GM19372 (cell line): ENCODE measurements around the gene MAST4.

Experiments used
- ATAC-seq: cut with Tn5 transposase; IDR thresholded peaks from one replicate; pipeline ENCODE4 v1.9.1; 2021; ENCODE audit warnings: mild to moderate bottlenecking, low read depth, moderate library complexity; ENCODE audit not compliant: unreplicated experiment

Gene MAST4

GRCh38 chr5:67140413-67140812 is 544.2 kb downstream of the MAST4 start:
- ATAC-seq = no peak

GRCh38 chr5:67141644-67142043 is 545.5 kb downstream of the MAST4 start:
- ATAC-seq = no peak

- no peak for ATAC-seq
Measured at GRCh38 chr5:67142816-67143215, 546.6 kb downstream of the MAST4 start.

- no peak for ATAC-seq
Measured at GRCh38 chr5:67143549-67143948, 547.4 kb downstream of the MAST4 start.

- no peak for ATAC-seq
Measured at GRCh38 chr5:67144183-67144639, 548.0 kb downstream of the MAST4 start.

- no peak for ATAC-seq
Measured at GRCh38 chr5:67146574-67146973, 550.4 kb downstream of the MAST4 start.

GRCh38 chr5:67146981-67147380 is 550.8 kb downstream of the MAST4 start:
- no peak for ATAC-seq

- no peak for ATAC-seq
Measured at GRCh38 chr5:67147760-67148159, 551.6 kb downstream of the MAST4 start.

- ATAC-seq = no peak
Measured at GRCh38 chr5:67149057-67149950, 553.1 kb downstream of the MAST4 start.

GRCh38 chr5:67149951-67150523 is 553.8 kb downstream of the MAST4 start:
- ATAC-seq = no peak

GRCh38 chr5:67152400-67152799 is 556.2 kb downstream of the MAST4 start:
- no peak for ATAC-seq

GRCh38 chr5:67153292-67153691 is 557.1 kb downstream of the MAST4 start:
- no peak for ATAC-seq

GRCh38 chr5:67154556-67155206 is 558.5 kb downstream of the MAST4 start:
- no peak for ATAC-seq

GRCh38 chr5:67156976-67157583 is 560.9 kb downstream of the MAST4 start:
- no peak for ATAC-seq

GRCh38 chr5:67160272-67160671 is 564.1 kb downstream of the MAST4 start:
- no peak for ATAC-seq

GRCh38 chr5:67160985-67161384 is 564.8 kb downstream of the MAST4 start:
- no peak for ATAC-seq

GRCh38 chr5:67161767-67162166 is 565.6 kb downstream of the MAST4 start:
- no peak for ATAC-seq

- no peak for ATAC-seq
Measured at GRCh38 chr5:67163231-67163756, 567.1 kb downstream of the MAST4 start.

GRCh38 chr5:67163863-67164595 is 567.8 kb downstream of the MAST4 start:
- no peak for ATAC-seq
